Skin of body (tissue), 2 donors: Measurements from ENCODE around the gene SPATA20. TPM values are rescaled to one million over a fixed set of nuclear protein-coding genes. Genes with fewer than 3 reads are reported as not detected.

ENCODE experiments used
- DNase-seq: peaks from one replicate; lab custom pipeline; 2025; lab: John Stamatoyannopoulos, UW
- total RNA-seq: library from RNA; depleted of rRNA; stranded (reverse); fragments of >200 nt; gene quantifications from one replicate; pipeline ENCODE4 v1.2.3, GENCODE V29; 2014

SPATA20 gene
- total RNA-seq, 1 donor from 2014 or later: 19.3 TPM

DNA sequence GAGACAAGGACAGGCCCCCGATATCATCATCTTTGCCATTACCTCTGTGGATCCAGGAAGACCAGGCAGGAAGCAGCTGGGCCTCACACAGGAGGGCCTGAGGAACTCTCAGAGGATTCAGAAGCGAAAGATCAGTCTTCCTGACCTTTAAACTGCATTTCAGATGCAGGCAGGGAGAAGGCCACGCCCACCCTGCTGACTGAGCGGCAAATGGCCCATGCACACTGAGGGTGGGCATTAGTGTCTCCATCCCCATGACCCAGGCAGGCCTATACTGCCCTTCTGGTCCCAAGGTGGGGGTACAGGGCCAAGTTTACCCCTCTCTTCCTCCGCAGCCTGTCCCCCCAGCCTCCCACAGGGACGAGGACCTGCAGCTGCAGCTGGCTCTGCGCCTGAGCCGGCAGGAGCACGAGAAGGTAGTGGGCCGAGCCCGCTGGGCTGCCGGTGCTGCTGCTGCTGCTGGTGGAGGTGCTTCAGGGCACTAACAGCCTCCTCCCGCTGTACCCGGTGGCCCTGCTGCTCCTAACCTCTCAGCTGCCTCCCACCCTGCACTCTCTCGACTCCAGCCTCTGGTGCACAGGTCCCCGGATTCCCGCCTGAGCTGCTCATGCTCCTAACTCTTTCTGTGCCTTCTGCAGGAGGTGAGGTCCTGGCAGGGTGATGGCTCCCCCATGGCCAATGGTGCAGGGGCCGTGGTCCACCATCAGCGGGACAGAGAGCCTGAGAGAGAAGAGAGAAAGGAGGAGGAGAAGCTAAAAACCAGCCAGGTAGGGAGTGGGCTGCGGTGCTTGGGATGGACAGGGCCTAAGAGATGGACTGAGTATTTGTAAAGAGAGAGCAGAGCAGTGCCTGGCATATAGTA, 8.2 kb upstream of the SPATA20 start:
- no peak for DNase-seq

DNA sequence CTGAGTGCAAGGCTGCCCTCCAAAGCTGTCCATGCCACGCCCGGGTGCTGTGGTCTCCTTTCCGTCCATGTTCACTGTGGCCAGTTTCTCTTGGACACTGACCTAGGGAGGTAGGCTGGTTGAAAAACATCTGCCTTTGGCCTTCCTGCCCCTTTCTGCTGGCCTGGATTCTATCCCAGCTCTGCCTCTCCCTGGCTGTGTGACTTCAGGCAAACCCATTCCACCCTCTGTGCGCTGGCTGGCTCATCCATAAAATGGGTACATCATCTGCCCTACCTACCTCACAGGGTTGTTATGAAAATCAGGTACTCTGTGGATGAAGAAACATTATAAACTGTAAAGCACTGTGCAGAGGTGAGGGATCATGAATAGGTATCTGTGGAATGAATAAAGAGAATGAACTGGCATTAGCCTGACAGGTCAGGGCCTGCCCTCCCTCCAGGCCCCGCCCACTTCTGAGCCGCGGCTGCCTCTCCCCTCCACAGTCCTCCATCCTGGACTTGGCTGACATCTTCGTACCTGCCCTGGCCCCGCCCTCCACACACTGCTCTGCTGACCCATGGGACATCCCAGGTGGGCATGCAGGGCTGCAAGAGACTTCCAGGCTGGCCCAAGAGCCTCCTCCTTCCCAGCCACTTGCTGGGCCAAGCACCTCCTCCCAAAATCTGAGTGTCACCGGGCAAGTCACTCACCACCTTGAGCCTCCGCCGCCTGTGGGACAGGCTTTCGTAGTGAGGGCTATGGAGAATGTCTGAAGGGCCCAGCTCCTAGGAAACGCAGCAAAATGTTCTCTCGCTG, 7.0 kb upstream of the SPATA20 start:
- no peak for DNase-seq

DNA sequence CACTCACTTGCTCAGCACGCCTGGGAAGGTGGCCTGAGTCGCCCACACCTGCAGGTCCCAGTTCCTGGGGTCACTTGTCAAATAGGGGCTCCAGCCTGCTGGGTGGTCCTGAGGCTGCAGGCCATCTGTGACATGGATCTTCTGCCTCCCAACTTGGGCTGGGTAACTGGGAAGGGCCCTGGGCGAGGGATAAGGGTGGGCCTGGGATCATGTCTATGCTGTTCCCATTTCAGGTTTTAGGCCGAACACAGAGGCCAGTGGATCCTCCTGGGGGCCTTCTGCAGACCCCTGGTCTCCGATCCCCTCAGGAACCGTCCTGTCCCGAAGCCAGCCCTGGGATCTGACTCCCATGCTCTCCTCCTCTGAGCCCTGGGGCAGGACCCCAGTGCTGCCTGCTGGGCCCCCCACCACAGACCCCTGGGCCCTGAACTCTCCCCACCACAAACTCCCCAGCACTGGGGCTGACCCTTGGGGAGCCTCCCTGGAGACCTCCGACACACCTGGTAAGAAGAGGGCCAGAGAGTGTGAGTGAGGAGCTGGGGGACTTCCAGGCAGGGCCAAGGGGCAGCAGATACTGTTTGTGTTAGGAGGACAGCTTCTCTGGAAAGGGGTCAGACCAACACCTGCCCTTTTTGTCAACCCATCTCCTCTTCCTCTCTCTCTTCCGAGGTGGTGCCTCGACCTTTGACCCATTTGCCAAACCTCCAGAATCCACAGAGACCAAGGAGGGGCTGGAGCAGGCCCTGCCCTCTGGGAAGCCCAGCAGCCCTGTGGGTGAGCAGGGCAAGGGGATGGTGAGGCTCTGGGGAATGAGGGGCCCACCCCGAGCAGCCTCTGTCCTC, 6.2 kb upstream of the SPATA20 start:
- no peak for DNase-seq

DNA sequence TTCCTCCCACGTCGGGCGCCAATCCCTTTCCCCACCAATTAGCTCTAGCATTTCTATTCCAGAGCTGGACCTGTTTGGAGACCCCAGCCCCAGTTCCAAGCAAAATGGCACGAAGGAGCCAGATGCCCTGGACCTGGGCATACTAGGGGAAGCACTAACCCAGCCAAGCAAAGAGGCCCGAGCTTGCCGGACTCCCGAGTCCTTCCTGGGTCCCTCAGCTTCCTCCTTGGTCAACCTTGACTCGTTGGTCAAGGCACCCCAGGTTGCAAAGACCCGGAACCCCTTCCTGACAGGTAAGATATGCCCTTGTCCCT, 5.6 kb upstream of the SPATA20 start:
- no peak for DNase-seq

DNA sequence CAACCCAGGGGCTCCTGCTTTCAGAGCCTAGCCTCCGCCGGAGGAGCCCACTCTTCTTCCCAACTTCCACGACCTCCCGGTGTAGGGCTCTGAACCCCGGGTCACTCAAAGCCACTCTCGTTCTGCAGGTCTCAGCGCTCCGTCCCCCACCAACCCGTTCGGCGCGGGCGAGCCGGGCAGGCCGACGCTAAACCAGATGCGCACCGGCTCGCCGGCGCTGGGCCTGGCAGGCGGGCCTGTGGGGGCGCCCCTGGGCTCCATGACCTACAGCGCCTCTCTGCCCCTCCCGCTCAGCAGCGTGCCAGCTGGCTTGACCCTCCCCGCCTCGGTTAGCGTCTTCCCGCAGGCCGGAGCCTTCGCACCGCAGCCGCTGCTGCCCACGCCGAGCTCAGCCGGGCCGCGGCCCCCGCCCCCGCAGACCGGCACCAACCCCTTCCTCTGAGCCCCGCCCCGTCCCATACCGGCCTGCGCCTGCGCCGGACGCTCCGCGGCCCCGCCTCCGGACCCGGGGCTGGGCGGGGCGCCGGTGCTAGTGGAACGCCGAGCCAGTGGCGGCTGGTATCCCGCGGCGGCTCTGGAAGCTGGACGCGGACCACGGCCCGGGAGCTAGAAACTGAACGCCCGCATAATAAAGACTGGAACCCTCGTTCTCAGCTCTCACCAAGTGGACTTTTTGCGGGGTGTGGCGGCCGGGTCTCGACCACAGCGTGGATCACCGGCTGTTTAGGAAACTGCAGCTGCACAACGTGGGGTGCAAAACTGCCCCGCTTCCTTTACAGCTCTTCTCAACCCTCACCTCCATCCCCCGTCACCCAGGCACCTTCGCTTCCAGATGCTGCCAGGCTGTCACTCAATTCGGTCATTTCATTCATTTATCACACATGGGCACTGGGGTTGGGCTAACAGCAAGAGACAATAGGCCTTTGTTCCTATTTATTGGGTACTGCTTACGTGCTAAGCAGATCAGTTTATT, 5.0 kb upstream of the SPATA20 start:
- DNase-seq: peak; percentile 28

DNA sequence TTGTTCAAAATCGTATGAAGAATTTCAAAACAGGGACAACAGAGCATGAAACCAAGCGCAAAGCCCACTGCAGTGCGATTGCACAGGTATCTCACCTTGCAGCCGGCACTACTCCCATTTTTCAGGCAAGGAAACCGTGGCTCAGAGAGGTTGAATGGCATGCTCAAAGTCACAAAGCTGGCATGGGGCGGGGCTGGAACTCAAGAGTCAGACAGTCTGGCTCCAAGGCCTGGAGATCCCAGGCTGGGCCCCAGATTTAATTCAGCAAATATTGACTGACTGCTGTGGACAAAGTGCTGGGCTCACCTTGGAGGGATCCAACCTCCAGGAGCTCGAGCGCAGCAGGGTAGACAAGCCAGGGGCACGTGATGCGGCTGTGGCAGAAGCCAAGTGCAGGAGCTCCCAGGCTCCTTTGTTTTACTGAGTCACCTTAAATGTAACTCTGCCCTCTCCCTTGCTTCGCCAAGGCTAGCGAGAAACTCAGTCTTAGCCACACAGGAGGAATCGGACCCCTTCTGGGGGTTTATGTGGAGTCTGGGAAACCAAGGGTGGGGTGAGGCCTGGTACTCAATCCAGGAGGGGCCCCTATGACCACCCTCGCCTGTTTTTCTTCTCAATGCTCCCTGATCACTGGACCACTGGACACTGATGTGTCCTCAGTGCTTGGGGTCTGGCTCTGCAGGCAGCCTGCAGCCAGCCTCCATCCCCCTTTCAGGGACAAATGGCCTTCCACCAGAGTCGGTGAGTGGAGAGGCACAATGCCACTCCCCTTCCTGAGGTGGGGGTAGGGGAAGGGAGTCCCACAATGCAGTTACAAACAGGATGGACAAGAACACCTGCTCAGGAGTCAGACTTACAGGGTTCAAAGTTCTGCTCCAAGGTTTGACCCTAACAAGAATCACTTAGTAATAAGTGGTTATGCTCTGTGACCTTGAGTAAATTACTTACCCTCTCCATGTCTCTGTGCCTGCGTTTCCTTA, 3.9 kb upstream of the SPATA20 start:
- no peak for DNase-seq

DNA sequence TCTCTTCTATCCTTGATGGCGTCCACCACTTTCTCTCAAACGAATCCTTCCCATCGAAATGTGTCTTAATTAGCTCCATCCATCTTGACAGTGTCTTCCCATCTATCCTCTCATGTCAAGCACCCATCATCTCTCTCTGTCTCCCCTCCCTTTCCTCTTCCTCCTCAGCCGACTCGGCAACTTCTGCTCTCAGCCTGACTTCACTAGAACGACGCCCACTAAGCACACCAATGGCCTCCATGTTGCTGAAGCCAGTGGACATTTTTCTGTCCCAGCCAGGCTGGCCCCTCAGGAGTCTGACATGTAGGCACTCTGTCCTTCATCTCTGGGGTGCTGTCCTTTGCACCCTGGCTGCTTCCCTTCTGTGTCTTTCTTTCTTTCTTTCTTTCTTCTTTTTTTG, 2.5 kb upstream of the SPATA20 start:
- DNase-seq: no peak

DNA sequence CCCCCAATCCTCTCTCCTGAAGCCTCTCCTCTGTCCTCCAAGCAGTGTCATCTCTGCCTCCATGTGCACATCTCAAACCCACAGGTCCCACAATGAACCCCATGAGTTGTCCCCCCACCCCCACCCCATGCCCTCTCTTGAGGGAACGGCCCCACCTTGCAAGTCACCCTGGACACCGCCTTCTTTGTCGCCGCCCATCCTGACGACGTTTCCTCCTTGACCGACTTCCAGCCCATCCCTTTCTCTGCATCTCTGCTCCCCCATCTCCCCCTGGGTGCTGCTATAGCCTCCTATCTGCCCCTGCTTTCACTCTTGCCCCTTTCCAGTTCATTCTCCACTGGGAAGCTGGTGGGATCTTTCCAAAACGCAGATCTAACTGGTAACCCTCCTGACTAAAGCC, 1.7 kb upstream of the SPATA20 start:
- DNase-seq: no peak

DNA sequence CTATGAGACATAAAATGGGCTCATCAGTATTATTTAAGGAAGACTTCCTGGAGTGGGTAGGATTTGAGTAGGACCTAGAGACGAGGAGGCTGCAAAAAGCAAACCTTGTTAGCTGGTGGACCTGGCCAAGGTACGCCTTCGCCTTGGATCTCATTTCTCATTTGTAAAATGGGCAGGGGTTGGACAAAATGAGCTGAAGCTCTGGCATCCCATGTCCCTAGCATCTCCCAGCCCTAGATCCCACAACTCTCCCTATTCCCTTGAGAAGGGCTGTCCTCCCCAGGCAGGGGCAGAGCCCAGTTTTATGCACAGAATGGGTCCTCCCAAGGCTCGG, 306 bp upstream of the SPATA20 start:
- DNase-seq: no peak

DNA sequence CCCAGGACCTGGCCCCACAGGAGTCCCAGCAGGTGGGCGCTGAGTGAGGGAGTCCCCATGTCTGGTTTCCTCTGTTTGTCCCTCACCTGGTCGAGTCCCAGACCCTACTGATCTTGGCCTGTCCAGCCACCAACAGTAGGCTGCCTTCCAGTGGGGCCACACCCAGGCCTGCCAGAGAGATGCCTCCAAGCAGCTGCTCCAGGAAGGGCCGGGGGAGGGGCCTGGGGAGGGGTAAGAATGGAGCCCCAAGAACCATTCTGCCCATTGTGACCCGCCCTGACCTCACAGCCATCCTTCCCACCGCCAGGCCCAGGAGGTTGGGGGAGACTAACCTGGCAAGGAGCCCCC, 736 bp downstream of the SPATA20 start:
- DNase-seq: no peak

DNA sequence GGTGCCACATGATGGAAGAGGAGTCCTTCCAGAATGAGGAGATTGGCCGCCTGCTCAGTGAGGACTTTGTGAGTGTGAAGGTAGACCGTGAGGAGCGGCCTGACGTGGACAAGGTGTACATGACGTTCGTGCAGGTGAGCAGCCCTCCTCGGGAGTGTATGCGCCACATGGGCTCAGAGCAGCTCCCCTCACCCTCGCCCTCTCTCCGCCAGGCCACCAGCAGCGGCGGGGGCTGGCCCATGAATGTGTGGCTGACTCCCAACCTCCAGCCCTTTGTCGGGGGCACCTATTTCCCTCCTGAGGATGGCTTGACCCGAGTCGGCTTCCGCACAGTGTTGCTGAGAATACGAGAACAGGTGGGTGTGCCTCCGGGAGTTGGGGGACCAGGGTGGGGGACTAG, 1.9 kb downstream of the SPATA20 start:
- no peak for DNase-seq

DNA sequence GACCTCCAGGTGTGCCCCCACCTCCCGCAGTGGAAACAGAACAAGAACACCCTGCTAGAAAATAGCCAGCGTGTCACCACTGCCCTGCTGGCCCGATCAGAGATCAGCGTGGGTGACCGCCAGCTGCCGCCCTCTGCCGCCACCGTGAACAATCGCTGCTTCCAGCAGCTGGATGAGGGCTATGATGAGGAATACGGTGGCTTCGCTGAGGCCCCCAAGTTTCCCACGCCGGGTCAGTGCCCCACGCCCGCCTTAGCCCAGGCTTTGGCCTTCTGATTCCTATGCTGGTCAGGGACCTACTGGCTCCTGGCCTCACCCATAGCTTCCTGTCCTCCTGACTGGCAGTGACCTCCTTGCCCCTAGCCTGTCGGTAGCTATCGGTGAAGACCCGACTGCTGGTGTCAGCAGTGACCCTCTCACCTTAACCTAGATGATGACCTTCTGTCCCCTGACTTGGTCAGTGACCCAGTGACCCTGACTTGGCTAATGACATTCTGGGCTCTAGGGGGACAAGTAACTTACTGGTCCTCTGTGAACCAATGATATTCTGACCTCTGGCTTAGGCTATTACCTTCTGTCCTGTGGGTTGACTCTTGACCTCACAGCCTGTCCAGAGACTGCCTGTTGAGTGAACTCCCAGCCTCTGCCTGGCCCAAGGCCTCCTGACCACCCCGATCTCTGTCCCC, 2.4 kb downstream of the SPATA20 start:
- no peak for DNase-seq

DNA sequence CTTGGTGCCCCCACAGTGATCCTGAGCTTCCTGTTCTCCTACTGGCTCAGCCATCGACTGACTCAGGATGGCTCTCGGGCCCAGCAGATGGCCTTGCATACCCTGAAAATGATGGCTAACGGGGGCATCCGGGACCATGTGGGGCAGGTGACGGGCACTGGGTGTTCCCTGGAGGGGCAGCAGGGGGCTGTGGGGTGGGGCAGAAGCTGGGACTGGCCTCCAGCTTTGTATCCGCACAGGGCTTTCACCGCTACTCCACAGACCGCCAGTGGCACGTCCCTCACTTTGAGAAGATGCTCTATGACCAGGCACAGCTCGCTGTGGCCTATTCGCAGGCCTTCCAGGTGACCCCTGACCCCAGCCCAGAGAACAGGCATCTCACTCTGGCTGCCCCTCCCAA, 3.0 kb downstream of the SPATA20 start:
- no peak for DNase-seq

DNA sequence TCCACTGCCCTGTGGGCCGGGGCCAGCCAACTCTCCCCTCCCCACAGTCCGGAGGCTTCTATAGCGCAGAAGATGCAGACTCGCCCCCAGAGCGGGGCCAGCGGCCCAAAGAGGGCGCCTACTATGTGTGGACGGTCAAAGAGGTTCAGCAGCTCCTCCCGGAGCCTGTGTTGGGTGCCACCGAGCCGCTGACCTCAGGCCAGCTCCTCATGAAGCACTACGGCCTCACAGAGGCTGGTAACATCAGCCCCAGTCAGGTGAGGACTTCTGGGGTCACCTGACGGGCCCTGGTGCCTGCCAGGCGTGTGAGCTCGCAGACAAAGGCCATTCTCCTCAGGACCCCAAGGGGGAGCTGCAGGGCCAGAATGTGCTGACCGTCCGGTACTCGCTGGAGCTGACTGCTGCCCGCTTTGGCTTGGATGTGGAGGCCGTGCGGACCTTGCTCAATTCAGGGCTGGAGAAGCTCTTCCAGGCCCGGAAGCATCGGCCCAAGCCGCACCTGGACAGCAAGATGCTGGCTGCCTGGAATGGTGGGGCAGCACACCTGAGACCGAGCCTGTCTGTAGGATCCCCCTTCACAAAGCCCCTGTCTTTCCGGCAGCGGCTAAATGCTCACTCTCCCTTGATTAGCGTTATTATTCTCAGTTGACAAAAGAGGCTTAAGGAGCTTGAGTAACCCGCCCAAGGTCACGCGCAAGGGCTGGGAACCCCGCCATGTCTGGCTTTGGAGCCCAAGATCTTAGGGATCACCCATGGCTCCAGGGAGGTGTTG, 3.9 kb downstream of the SPATA20 start:
- DNase-seq: peak; percentile 52

DNA sequence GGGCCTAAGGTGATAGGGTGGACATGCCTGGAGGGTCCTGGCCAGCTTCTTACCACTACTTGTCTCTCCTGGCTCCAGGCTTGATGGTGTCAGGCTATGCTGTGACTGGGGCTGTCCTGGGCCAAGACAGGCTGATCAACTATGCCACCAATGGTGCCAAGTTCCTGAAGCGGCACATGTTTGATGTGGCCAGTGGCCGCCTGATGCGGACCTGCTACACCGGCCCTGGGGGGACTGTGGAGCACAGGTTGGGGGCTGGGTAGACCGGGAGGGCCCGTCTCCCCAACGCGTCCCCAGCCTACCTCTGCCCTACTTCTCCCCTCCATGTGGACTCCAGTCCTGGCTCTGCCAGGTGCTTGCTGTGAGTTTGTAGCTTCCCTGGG, 4.5 kb downstream of the SPATA20 start:
- DNase-seq: no peak

DNA sequence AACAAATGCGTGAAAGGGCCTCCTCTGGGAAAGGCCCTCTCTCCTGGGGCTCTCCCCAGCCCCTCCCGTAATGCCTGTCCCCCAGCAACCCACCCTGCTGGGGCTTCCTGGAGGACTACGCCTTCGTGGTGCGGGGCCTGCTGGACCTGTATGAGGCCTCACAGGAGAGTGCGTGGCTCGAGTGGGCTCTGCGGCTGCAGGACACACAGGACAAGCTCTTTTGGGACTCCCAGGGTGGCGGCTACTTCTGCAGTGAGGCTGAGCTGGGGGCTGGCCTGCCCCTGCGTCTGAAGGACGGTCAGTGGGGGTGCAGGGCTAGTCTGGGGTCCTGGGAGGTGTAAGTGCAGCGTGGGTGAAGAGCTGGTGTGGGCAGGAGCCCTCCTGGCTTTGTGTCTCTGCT, 4.9 kb downstream of the SPATA20 start:
- DNase-seq: no peak

DNA sequence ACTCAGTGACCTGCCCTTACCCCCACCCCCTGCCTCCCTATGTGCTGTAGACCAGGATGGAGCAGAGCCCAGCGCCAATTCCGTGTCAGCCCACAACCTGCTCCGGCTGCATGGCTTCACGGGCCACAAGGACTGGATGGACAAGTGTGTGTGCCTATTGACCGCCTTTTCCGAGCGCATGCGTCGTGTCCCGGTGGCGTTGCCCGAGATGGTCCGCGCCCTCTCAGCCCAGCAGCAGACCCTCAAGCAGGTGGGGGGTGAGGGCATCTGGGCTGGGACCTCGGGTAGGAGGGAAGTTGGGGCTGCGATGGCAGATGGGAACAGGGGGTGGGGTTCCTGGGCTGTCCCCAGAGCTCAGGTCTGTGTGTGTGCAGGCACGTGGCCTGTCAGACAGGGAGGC, 7.2 kb downstream of the SPATA20 start:
- DNase-seq: no peak

DNA sequence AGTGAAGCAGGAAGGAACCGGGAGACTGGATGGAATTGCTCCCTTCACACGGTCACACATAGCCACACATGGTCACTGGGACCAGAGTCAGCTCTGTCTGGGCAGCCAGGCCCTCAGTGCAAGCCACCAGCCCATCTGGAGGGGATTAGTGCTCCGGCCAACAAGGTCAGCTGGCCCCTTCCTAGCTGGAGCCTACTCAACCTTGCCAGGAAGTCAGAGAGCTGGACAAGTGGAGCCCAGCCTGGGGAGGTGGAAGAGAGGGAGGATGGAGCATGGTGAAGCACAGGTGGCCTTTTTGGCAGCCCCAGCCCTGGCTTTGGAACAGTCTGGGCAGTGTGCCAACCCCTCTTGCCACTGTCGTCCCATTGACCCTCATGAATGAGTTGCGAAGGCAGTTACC, 9.8 kb downstream of the SPATA20 start:
- peak; percentile 60 for DNase-seq

DNA sequence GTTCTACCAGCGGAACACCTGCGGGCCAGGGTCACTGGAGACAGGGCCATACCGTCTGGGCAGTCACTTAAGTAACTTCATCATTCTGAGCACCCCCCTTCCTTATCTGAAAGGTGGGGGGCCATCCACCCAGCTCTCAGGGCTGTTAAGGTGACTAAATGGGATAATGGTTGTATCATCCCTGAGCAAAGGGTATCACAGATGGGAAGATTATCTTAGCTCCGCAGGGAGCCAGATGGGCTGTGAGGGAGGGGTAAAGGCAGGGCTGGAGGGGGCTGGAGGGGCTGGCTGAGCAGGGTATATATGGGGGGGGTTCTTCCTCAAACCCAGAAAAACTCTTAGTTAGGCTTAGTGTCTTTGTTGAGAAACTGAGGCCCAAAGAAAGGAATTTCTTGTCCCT, 10.7 kb downstream of the SPATA20 start:
- DNase-seq: no peak
